MM.1S (cell line): ENCODE results near the gene SP3.
A peak's percentile ranks its signal among the peaks of the same experiment; 100 is the strongest.

Experiments
- DNase-seq: peaks from one replicate; pipeline ENCODE4 v3.0.0-alpha.2; 2015
- H2AFZ ChIP-seq: fragments of 300-600 bp; sonication (generic); 2 replicates; pipeline ENCODE4 v1.6.0; 2016; ENCODE audit warnings: antibody characterized with exemption, low read length
- H3F3A ChIP-seq: fragments of 300-600 bp; sonication (generic); 2 replicates; pipeline ENCODE4 v1.6.1; 2016; ENCODE audit warnings: mild to moderate bottlenecking, antibody characterized with exemption, low read length, moderate library complexity, mixed read lengths; ENCODE audit not compliant: insufficient read depth
- H3K27ac ChIP-seq: fragments of 300-600 bp; sonication (generic); 2 replicates; pipeline ENCODE4 v1.5.1; 2016; ENCODE audit warnings: mild to moderate bottlenecking, low read length
- H3K27me3 ChIP-seq: fragments of 300-600 bp; sonication (generic); replicated peaks from 2 replicates; pipeline ENCODE4 v1.6.0; 2016; ENCODE audit warnings: low read length; ENCODE audit not compliant: insufficient read depth
- H3K36me3 ChIP-seq: fragments of 300-600 bp; sonication (generic); replicated peaks from 2 replicates; pipeline ENCODE4 v1.6.1; 2016; ENCODE audit warnings: mild to moderate bottlenecking, low read length, mixed read lengths; ENCODE audit not compliant: insufficient read depth
- H3K4me1 ChIP-seq: fragments of 300-600 bp; sonication (generic); 2 replicates; pipeline ENCODE4 v1.6.1; 2016; ENCODE audit warnings: low read length, mixed read lengths
- H3K4me2 ChIP-seq: fragments of 300-600 bp; sonication (generic); 2 replicates; pipeline ENCODE4 v1.6.0; 2016; ENCODE audit warnings: low read depth, low read length
- H3K4me3 ChIP-seq: fragments of 300-600 bp; sonication (generic); 2 replicates; pipeline ENCODE4 v1.5.1; 2016; ENCODE audit warnings: low read length, mixed read lengths
- H3K79me2 ChIP-seq: fragments of 300-600 bp; sonication (generic); 2 replicates; pipeline ENCODE4 v1.6.1; 2016; ENCODE audit warnings: mixed run types, low read length, mixed read lengths
- H3K9ac ChIP-seq: fragments of 300-600 bp; sonication (generic); 2 replicates; pipeline ENCODE4 v1.6.1; 2016; ENCODE audit warnings: low read length, mixed read lengths
- H3K9me2 ChIP-seq: fragments of 300-600 bp; sonication (generic); replicated peaks from 2 replicates; pipeline ENCODE4 v1.6.1; 2016; ENCODE audit warnings: mild to moderate bottlenecking, low read length, mixed read lengths; ENCODE audit not compliant: insufficient read depth
- H3K9me3 ChIP-seq: fragments of 300-600 bp; sonication (generic); replicated peaks from 2 replicates; pipeline ENCODE4 v1.6.1; 2016; ENCODE audit warnings: mild to moderate bottlenecking, low read length, mixed read lengths; ENCODE audit not compliant: insufficient read depth
- H4K20me1 ChIP-seq: fragments of 300-600 bp; sonication (generic); 2 replicates; pipeline ENCODE4 v1.6.1; 2016; ENCODE audit warnings: mild to moderate bottlenecking, low read length, moderate library complexity, mixed read lengths; ENCODE audit not compliant: insufficient read depth
- CTCF ChIP-seq: fragments of 300-600 bp; sonication (generic); IDR thresholded peaks from 2 replicates; pipeline ENCODE4 v1.5.1; 2016; ENCODE audit warnings: antibody characterized with exemption, low read length, mixed read lengths
- EZH2 ChIP-seq: fragments of 300-600 bp; sonication (generic); optimal IDR thresholded peaks from 2 replicates; pipeline ENCODE3; 2017; ENCODE audit warnings: low read depth, mild to moderate bottlenecking, antibody characterized with exemption, low read length, mixed read lengths
- EZH2phosphoT487 ChIP-seq: fragments of 300-600 bp; sonication (generic); IDR thresholded peaks from 2 replicates; pipeline ENCODE4 v1.6.1; 2018; ENCODE audit warnings: antibody characterized with exemption, low read length

Gene SP3

GRCh38 chr2:173959909-173960308 is 5.3 kb downstream of the SP3 start:
- Histone ChIP-seq H3K9me3 (no peaks in the 10 kb centered on the region), H3K4me3 (no peak overlapping the region), H3K9me2 (no peaks in the 10 kb centered on the region), H3K36me3 (peaks cover 13% of the 10 kb centered on the region; the same call in 1 of the 2 replicates), H4K20me1 (peaks cover 56% of the 10 kb centered on the region), H3K9ac (no peak overlapping the region), H3K4me2 (peak overlapping the region; percentile 6; the same call in 1 of the 2 replicates), H3K27ac (no peak overlapping the region), H3K27me3 (no peaks in the 10 kb centered on the region), H3F3A (peaks cover 11% of the 10 kb centered on the region), H3K4me1 (peaks cover 17% of the 10 kb centered on the region), H3K79me2 (peaks cover 86% of the 10 kb centered on the region), H2AFZ (no peak overlapping the region)
- TF ChIP-seq CTCF (no peak), EZH2phosphoT487 (no peak), EZH2 (no peak)
- DNase-seq: no peak

- Histone ChIP-seq H3K27ac (no peak overlapping the region), H3K79me2 (peaks cover 90% of the 10 kb centered on the region), H3K9ac (no peak overlapping the region), H3K9me2 (no peaks in the 10 kb centered on the region), H3K36me3 (peaks cover 13% of the 10 kb centered on the region; the same call in 1 of the 2 replicates), H3K4me1 (peaks cover 17% of the 10 kb centered on the region), H3F3A (peaks cover 8% of the 10 kb centered on the region), H3K4me3 (no peak overlapping the region), H2AFZ (no peak overlapping the region), H3K9me3 (no peaks in the 10 kb centered on the region), H4K20me1 (peaks cover 56% of the 10 kb centered on the region), H3K4me2 (no peak overlapping the region), H3K27me3 (no peaks in the 10 kb centered on the region)
- TF ChIP-seq CTCF (no peak), EZH2 (no peak), EZH2phosphoT487 (no peak)
- DNase-seq: no peak
These were observed 5.8 kb downstream of the SP3 start for GRCh38 chr2:173959358-173959884.

- H3K27me3 ChIP-seq: no peaks in the 10 kb centered on the region
These were observed 6.9 kb downstream of the SP3 start for GRCh38 chr2:173958198-173958846.

More at GRCh38 chr2:173958198-173958846, 6.9 kb downstream of the SP3 start:
- Histone ChIP-seq H3K4me1 (peaks cover 17% of the 10 kb centered on the region), H4K20me1 (peaks cover 59% of the 10 kb centered on the region), H3K4me2 (no peak overlapping the region), H3F3A (peaks cover 7% of the 10 kb centered on the region), H3K9ac (no peak overlapping the region), H3K79me2 (peaks cover 100% of the 10 kb centered on the region), H3K36me3 (peaks cover 18% of the 10 kb centered on the region; the same call in 1 of the 2 replicates), H3K9me3 (no peaks in the 10 kb centered on the region), H2AFZ (no peak overlapping the region), H3K4me3 (no peak overlapping the region), H3K9me2 (no peaks in the 10 kb centered on the region), H3K27ac (no peak overlapping the region)
- no peak for DNase-seq
- TF ChIP-seq EZH2 (no peak), EZH2phosphoT487 (no peak), CTCF (no peak)
